HepG2 (cell line): ENCODE results near the gene LRRC10B. TPM values are rescaled to one million over a fixed set of nuclear protein-coding genes. Genes with fewer than 3 reads are reported as not detected.
A peak's percentile ranks its signal among the peaks of the same experiment; 100 is the strongest.

ENCODE experiments used
- GABPB1 ChIP-seq: IDR thresholded peaks from 2 replicates; pipeline ENCODE4 v1.6.1; 2016; ENCODE audit warnings: mild to moderate bottlenecking, missing genetic modification reagents, moderate library complexity, missing compliant biosample characterization
- NR2F1 ChIP-seq, 2 experiments: fragments of 450-650 bp in 1 of 2; formaldehyde crosslinking in 1 of 2; IDR thresholded peaks; 2 replicates each; pipeline versions ENCODE4 v1.5.0 to v1.6.1; 2016 to 2020; ENCODE audit warnings: mild to moderate bottlenecking in 1 of 2, missing compliant biosample characterization in 1 of 2, missing genetic modification reagents in 1 of 2, moderate library complexity in 1 of 2
- NR2F2 ChIP-seq: IDR thresholded peaks from 2 replicates; pipeline ENCODE4 v1.6.1; 2012; ENCODE audit warnings: low read depth, inconsistent platforms, borderline replicate concordance
- SPEN ChIP-seq: sonication (generic); formaldehyde crosslinking; IDR thresholded peaks from 2 replicates; pipeline ENCODE4 v1.5.1; 2020; ENCODE audit warnings: low read depth, mild to moderate bottlenecking, missing genetic modification reagents
- ZNF142 ChIP-seq: sonication (generic); formaldehyde crosslinking; IDR thresholded peaks from 2 replicates; pipeline ENCODE4 v1.4.0; 2020; ENCODE audit warnings: missing genetic modification reagents
- ZNF264 ChIP-seq: sonication (generic); formaldehyde crosslinking; IDR thresholded peaks from 2 replicates; pipeline ENCODE4 v1.4.0; 2020; ENCODE audit warnings: missing genetic modification reagents
- ZNF432 ChIP-seq: sonication (generic); formaldehyde crosslinking; IDR thresholded peaks from 2 replicates; pipeline ENCODE4 v1.5.0; 2020; ENCODE audit warnings: missing genetic modification reagents, mild to moderate bottlenecking, borderline replicate concordance
- ZNF441 ChIP-seq: sonication (generic); formaldehyde crosslinking; IDR thresholded peaks from 2 replicates; pipeline ENCODE4 v1.7.0; 2021; ENCODE audit warnings: missing genetic modification reagents, borderline replicate concordance
- ZNF577 ChIP-seq: sonication (generic); formaldehyde crosslinking; IDR thresholded peaks from 2 replicates; pipeline ENCODE4 v1.4.0; 2020; ENCODE audit warnings: mild to moderate bottlenecking, low read depth, missing genetic modification reagents, borderline replicate concordance
- polyA plus RNA-seq, 8 experiments: library from polyadenylated mRNA; depleted of rRNA in 3 of 8; stranded (reverse) in 7 of 8; unstranded in 1 of 8; fragments of >200 nt; fragmentation: Illumina TruSeq in 4 of 8; extraction: Trizol in 4 of 8; gene quantifications; 2 replicates each; pipeline versions ENCODE4 v1.2.1 to v1.2.3, GENCODE V29; 2011 to 2016; ENCODE audit warnings: low read depth in 4 of 8, missing spikeins in 1 of 8, mixed read lengths in 1 of 8; ENCODE audit not compliant: insufficient read depth in 1 of 8
- total RNA-seq, 5 experiments: library from RNA; depleted of rRNA; stranded (reverse); fragments of >200 nt; fragmentation: Illumina TruSeq; extraction: Trizol; gene quantifications; 2 replicates each; pipeline ENCODE4 v1.2.3, GENCODE V29; 2016; ENCODE audit warnings: low read depth in 1 of 5
- TF ChIP-seq, protein P1 (sequence below): sonication (generic); formaldehyde crosslinking; IDR thresholded peaks from 2 replicates; pipeline ENCODE4 v1.4.0; 2020; ENCODE audit warnings: missing genetic modification reagents, mild to moderate bottlenecking, borderline replicate concordance

LRRC10B gene
- total and polyA plus RNA-seq, 2 of the 13 experiments (the other 11 are each of a cell fraction or from before 2014, with no cell fraction given): not detected

DNA sequence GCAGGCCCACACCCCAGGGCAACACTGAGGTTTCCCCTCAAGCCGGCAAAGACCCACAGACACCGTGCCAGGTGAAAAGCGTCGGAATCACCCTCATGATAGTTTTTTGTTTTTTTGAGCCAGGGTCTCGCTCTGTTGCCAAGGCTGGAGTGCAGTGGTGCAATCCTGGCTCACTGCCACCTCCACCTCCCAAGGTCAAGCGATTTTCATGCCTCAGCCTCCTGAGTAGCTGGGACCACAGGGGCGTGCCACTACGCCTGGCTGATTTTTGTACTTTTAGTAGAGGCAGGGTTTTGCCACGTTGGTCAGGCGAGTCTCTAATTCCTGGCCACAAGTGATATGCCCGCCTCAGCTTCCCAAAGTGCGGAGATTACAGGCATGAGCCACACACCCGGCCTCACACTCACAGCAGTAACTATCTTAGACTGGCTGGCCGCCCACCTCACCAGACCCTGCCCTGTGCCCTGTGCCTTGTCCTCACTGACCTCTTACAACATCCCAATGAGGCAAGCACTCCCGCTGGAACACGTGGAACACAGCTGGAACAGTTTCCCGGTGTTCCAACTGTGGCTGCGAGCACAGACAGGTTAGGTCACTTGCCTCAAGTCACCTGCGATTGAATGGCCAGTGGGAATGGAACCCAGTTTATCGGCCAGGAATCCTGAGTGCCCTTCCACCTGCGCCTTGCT is 21.1 kb downstream of the LRRC10B start (continued):
- TF ChIP-seq ZNF142 (CRISPR knock-in tag) (no peak), GABPB1 (CRISPR knock-in tag) (peak; percentile 50), ZNF264 (CRISPR knock-in tag) (no peak), ZNF432 (CRISPR knock-in tag) (no peak), NR2F2 (peak; percentile 89), NR2F1 (CRISPR knock-in tag; IDR thresholded peaks at IDR 0.05) (peak; percentile 66 to 94), ZNF577 (CRISPR knock-in tag) (no peak), SPEN (0 out of 2 replicates have a peak, but pooled peaks have one; percentile 36), ZNF441 (CRISPR knock-in tag) (no peak)
- TF ChIP-seq, protein P1, sequence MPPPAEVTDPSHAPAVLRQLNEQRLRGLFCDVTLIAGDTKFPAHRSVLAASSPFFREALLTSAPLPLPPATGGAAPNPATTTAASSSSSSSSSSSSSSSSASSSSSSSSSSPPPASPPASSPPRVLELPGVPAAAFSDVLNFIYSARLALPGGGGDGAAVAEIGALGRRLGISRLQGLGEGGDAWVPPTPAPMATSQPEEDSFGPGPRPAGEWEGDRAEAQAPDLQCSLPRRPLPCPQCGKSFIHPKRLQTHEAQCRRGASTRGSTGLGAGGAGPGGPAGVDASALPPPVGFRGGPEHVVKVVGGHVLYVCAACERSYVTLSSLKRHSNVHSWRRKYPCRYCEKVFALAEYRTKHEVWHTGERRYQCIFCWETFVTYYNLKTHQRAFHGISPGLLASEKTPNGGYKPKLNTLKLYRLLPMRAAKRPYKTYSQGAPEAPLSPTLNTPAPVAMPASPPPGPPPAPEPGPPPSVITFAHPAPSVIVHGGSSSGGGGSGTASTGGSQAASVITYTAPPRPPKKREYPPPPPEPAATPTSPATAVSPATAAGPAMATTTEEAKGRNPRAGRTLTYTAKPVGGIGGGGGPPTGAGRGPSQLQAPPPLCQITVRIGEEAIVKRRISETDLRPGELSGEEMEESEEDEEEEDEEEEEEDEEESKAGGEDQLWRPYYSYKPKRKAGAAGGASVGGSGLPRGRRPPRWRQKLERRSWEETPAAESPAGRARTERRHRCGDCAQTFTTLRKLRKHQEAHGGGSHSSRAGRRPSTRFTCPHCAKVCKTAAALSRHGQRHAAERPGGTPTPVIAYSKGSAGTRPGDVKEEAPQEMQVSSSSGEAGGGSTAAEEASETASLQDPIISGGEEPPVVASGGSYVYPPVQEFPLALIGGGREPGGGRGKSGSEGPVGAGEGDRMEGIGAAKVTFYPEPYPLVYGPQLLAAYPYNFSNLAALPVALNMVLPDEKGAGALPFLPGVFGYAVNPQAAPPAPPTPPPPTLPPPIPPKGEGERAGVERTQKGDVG (CRISPR knock-in tag): 0 out of 2 replicates have a peak, but pooled peaks have one; percentile 34
